Right ventricle myocardium inferior (tissue), 1 donor: Measurements from ENCODE around the gene DHRS7. TPM values are rescaled to one million over a fixed set of nuclear protein-coding genes. Genes with fewer than 3 reads are reported as not detected.

ENCODE experiments used
- ATAC-seq: fragments of 200-7000 bp; cut with Tn5 transposase; one replicate; pipeline ENCODE4 v1.9.1; 2020; ENCODE audit warnings: mild to moderate bottlenecking, moderate library complexity
- DNase-seq: peaks from one replicate; pipeline ENCODE4 v3.0.0; 2021; ENCODE audit errors: missing footprints
- intact Hi-C: fragments of 100-400 bp; cut with DNase I; formaldehyde crosslinking; loops from one replicate; pipeline ENCODE4 v1.11.0; 2022
- total RNA-seq: library from RNA; stranded (reverse); fragmentation: NEBNext Ultra II Directional; extraction: Animal tissue kit (Norgen Biotek cat#: 25700); gene quantifications from one replicate; pipeline ENCODE4 v1.2.1, GENCODE V29; 2021
- donor health status: DM: no; HTN: yes; CAD: no; lungs with severe emphysema.

Gene DHRS7
- total RNA-seq, 1 donor from 2014 or later = 34.6 TPM

DNA sequence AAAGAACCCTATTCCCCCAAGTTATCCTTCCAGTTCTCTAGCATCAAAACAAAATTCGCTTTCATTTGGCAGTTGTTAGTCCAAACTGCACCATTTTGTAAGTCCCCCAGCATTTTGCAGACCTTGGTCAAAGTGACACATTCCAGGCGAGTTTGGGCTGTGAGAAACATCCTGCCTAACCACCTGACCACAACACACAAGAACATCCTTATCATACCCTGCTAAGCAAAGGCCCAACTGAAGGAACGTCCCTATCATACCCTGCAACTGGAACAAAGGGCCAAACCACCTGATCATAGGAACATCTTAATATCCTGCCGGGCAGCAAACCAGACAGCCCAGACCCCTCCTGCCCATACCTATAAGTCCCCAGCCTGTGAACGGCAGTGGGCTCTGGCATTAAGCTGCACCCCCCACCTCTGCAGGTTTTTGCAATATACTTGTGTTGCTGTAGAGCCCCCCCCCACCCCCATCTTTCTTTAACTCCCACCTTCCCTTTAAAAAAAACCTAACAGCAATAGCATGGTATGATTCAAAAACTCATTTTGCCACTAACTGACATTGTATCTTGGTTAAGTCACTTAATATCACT is 70.8 kb downstream of the DHRS7 start:
- ATAC-seq (no peak), DNase-seq (no peak)
- intact Hi-C loops = loop anchor here (5.0 kb wide), 2 partner anchors 92 to 888 kb away; partner anchors contain the start of genes SLC38A6 and TRMT5

Other genes starting within 250 kb of the DHRS7 start
- gene LRRC9, start 245.3 kb downstream of the DHRS7 start, total RNA-seq = 0.19 TPM
- gene PCNX4, start 73.5 kb downstream of the DHRS7 start, total RNA-seq = 23.5 TPM
- gene PPM1A, start 83.8 kb upstream of the DHRS7 start, total RNA-seq = 119 TPM